ENCODE measurements around the gene CD27.

DNA sequence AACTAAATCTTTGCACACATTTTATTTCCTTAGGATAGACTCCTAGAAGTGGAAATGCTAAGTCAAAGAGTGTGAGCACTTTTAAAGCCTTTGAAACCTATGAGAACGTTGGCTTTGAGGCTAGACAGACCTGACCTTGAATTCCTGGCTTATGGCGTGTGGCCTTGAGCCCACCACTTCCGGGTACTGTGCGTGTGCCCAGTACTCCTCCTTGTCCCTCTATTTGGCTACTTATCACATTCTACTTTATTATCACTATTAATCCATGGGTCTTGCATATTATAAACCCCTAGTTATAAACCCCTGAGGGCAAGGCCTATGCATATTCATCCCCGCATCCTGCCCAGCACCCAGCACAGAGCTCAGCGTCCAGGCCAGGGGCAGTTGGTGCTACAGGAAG, 26.0 kb upstream of the CD27 start:
- TF ChIP-seq EZH2phosphoT487 (IDR thresholded peaks at IDR 0.05; ENCODE audit: low read depth) (no peak), CTCF (IDR thresholded peaks at IDR 0.05; ENCODE audit: low read depth, low read length) (no peak)
